PC-9 (cell line): ENCODE measurements around the gene OR10J5. TPM values are rescaled to one million over a fixed set of nuclear protein-coding genes. Genes with fewer than 3 reads are reported as not detected.
"Not testable (repeated sequence)": the region's sequence is repeated elsewhere in the genome, so short reads cannot be mapped to it uniquely, and the experiment has no call there.

ENCODE experiments used
- BruUV-seq: library from RNA; stranded (reverse); fragments of 400-500 nt; replicated peaks from 2 replicates; lab custom pipeline; 2021; lab: Mats Ljungman, UMichigan
- CTCF ChIA-PET: fragments of 300-600 bp; sonication (Branson Sonifier 250); formaldehyde crosslinking; loops from one replicate; lab custom pipeline; 2022; ENCODE audit warnings: antibody characterized with exemption; lab: Charles Lee
- POLR2A ChIA-PET: fragments of 300-600 bp; sonication (Branson Sonifier 250); formaldehyde crosslinking; loops from one replicate; lab custom pipeline; 2022; ENCODE audit warnings: antibody characterized with exemption; ENCODE audit not compliant: unreplicated experiment; lab: Charles Lee
- DNase-seq, 2 experiments: peaks; one replicate each; pipeline versions ENCODE4 v3.0.0 to v3.0.0-alpha.2; 2015 to 2022; ENCODE audit warnings: mixed read lengths in 1 of 2
- H2AFZ ChIP-seq: fragments of 200-600 bp; sonication (generic); 2 replicates; pipeline ENCODE4 v1.8.1; 2017; ENCODE audit warnings: antibody characterized with exemption
- H3F3A ChIP-seq: fragments of 200-600 bp; sonication (generic); 2 replicates; pipeline ENCODE4 v1.8.1; 2017; ENCODE audit warnings: antibody characterized with exemption, mild to moderate bottlenecking, low read depth; ENCODE audit not compliant: insufficient read depth
- H3K27ac ChIP-seq: fragments of 200-600 bp; sonication (generic); 2 replicates; pipeline ENCODE4 v1.6.1; 2016; ENCODE audit warnings: mixed run types
- H3K27me3 ChIP-seq: fragments of 200-600 bp; sonication (generic); 2 replicates; pipeline ENCODE4 v1.6.1; 2016; ENCODE audit warnings: low read depth, mixed run types; ENCODE audit not compliant: insufficient read depth
- H3K36me3 ChIP-seq: fragments of 200-600 bp; sonication (generic); 2 replicates; pipeline ENCODE4 v1.6.1; 2016; ENCODE audit warnings: low read depth, mixed run types
- H3K4me1 ChIP-seq: fragments of 200-600 bp; sonication (generic); replicated peaks from 2 replicates; pipeline ENCODE4 v1.6.1; 2016; ENCODE audit warnings: mixed run types; ENCODE audit not compliant: insufficient read depth
- H3K4me2 ChIP-seq: fragments of 200-600 bp; sonication (generic); 2 replicates; pipeline ENCODE4 v1.6.1; 2017; ENCODE audit warnings: mixed run types
- H3K4me3 ChIP-seq: fragments of 200-600 bp; sonication (generic); 2 replicates; pipeline ENCODE4 v1.6.1; 2016; ENCODE audit warnings: mixed run types
- H3K79me2 ChIP-seq: fragments of 200-600 bp; sonication (generic); 2 replicates; pipeline ENCODE4 v1.6.1; 2017; ENCODE audit warnings: low read depth, mixed run types
- H3K9me2 ChIP-seq: fragments of 200-600 bp; sonication (generic); 2 replicates; pipeline ENCODE4 v1.8.1; 2017; ENCODE audit warnings: mild to moderate bottlenecking; ENCODE audit not compliant: insufficient read depth
- H3K9me3 ChIP-seq: fragments of 200-600 bp; sonication (generic); 2 replicates; pipeline ENCODE4 v1.8.1; 2016; ENCODE audit warnings: low read depth; ENCODE audit not compliant: insufficient read depth
- H4K20me1 ChIP-seq: fragments of 200-600 bp; sonication (generic); 2 replicates; pipeline ENCODE4 v1.8.1; 2017; ENCODE audit not compliant: insufficient read depth
- EZH2 ChIP-seq: fragments of 200-600 bp; sonication (generic); IDR thresholded peaks from 2 replicates; pipeline ENCODE4 v1.8.0; 2017; ENCODE audit warnings: antibody characterized with exemption, low read depth
- intact Hi-C: fragments of 100-400 bp; cut with micrococcal nuclease; formaldehyde crosslinking; loops from one replicate; pipeline ENCODE4 v1.10.0; 2022; ENCODE audit not compliant: unreplicated experiment
- total RNA-seq: library from RNA; stranded (reverse); gene quantifications from 2 replicates; pipeline ENCODE4 v1.2.3, GENCODE V29; 2021
- TF ChIP-seq, protein P1 (sequence below): fragments of 200-600 bp; sonication (generic); conservative IDR thresholded peaks from 2 replicates; pipeline ENCODE4 v1.6.1; 2017; ENCODE audit warnings: mixed run types, antibody characterized with exemption, mild to moderate bottlenecking, moderate library complexity

Gene OR10J5
- total RNA-seq, 1 experiment from 2014 or later = not detected

DNA sequence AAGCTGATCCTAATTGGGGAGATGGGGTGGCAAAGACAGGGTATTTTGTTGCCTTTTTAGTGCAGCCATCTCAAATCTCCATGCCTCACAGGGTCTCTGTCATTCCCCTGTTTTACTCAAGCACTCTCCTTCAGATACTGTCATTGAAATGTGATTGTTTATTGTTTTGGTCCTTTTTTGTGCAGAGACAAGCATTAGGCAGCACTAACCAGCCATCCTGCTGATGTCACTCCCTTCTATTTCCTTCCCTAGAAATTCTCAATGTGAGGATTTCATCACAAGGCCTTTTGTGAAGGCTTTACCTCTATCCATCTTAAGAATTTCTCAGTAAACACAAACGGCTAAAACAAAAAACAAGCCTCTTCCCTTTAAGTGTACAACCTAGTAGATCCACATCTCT lies 34.7 kb downstream of the OR10J5 start:
- Histone ChIP-seq H3K4me1 (no peaks in the 10 kb centered on the region), H3K9me2 (no peaks in the 10 kb centered on the region), H3K4me3 (no peak overlapping the region), H3K4me2 (no peak overlapping the region), H3K27ac (no peak overlapping the region), H3K27me3 (0 out of 2 replicates have a peak, but pooled peaks cover 4% of the 10 kb centered on the region), H3K9me3 (no peaks in the 10 kb centered on the region; the same call in 1 of the 2 replicates), H3K79me2 (no peaks in the 10 kb centered on the region), H3K36me3 (no peaks in the 10 kb centered on the region), H2AFZ (no peak overlapping the region), H4K20me1 (no peaks in the 10 kb centered on the region), H3F3A (no peaks in the 10 kb centered on the region)
- ChIA-PET CTCF (no interaction called here), POLR2A (no interaction called here)
- no peak for DNase-seq
- intact Hi-C loops = no loop called here
- BruUV-seq = no TSS peak
- no peak for TF ChIP-seq EZH2
- TF ChIP-seq, protein P1, sequence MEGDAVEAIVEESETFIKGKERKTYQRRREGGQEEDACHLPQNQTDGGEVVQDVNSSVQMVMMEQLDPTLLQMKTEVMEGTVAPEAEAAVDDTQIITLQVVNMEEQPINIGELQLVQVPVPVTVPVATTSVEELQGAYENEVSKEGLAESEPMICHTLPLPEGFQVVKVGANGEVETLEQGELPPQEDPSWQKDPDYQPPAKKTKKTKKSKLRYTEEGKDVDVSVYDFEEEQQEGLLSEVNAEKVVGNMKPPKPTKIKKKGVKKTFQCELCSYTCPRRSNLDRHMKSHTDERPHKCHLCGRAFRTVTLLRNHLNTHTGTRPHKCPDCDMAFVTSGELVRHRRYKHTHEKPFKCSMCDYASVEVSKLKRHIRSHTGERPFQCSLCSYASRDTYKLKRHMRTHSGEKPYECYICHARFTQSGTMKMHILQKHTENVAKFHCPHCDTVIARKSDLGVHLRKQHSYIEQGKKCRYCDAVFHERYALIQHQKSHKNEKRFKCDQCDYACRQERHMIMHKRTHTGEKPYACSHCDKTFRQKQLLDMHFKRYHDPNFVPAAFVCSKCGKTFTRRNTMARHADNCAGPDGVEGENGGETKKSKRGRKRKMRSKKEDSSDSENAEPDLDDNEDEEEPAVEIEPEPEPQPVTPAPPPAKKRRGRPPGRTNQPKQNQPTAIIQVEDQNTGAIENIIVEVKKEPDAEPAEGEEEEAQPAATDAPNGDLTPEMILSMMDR = no peak

GRCh38 chr1:159494513-159495210 lies 41.1 kb downstream of the OR10J5 start:
- intact Hi-C loops, H3K27me3 ChIP-seq, CTCF ChIA-PET: not testable (repeated sequence)

GRCh38 chr1:159493354-159493753 lies 42.5 kb downstream of the OR10J5 start:
- no peaks in the 10 kb centered on the region for H3K79me2 ChIP-seq
- CTCF ChIA-PET = no interaction called here
- no peaks in the 10 kb centered on the region for H3K4me1 ChIP-seq
- no peaks in the 10 kb centered on the region for H3K9me2 ChIP-seq
- H3K36me3 ChIP-seq = no peaks in the 10 kb centered on the region
- H3K27me3 ChIP-seq = no peaks in the 10 kb centered on the region
- H3K4me2 ChIP-seq = no peak overlapping the region
- intact Hi-C loops = no loop called here
- no TSS peak for BruUV-seq
- no peak for TF ChIP-seq EZH2
- TF ChIP-seq, protein P1 = no peak
- DNase-seq = no peak
- POLR2A ChIA-PET = no interaction called here
- no peaks in the 10 kb centered on the region for H3K9me3 ChIP-seq
- no peak overlapping the region for H2AFZ ChIP-seq
- H3F3A ChIP-seq = no peaks in the 10 kb centered on the region
- no peaks in the 10 kb centered on the region for H4K20me1 ChIP-seq
- no peak overlapping the region for H3K4me3 ChIP-seq
- no peak overlapping the region for H3K27ac ChIP-seq

More at GRCh38 chr1:159494513-159495210, 41.1 kb downstream of the OR10J5 start:
- H4K20me1 ChIP-seq, H3K79me2 ChIP-seq, H3K4me3 ChIP-seq, H3K4me2 ChIP-seq, BruUV-seq, H3K9me2 ChIP-seq, H3K27ac ChIP-seq, H3F3A ChIP-seq, H3K9me3 ChIP-seq, H2AFZ ChIP-seq, H3K4me1 ChIP-seq, DNase-seq, H3K36me3 ChIP-seq: not testable (repeated sequence)
- POLR2A ChIA-PET = interaction anchor here (0.7 kb wide), 1 partner anchor 789 kb away, joined by 3 read pairs; no protein-coding TSS in a partner anchor
